ENCODE measurements around the gene AFAP1L2. TPM values are rescaled to one million over a fixed set of nuclear protein-coding genes. Genes with fewer than 3 reads are reported as not detected.

Gene AFAP1L2
- total RNA-seq, 2 donors from 2014 or later, result 16.1 to 34.1 TPM

DNA sequence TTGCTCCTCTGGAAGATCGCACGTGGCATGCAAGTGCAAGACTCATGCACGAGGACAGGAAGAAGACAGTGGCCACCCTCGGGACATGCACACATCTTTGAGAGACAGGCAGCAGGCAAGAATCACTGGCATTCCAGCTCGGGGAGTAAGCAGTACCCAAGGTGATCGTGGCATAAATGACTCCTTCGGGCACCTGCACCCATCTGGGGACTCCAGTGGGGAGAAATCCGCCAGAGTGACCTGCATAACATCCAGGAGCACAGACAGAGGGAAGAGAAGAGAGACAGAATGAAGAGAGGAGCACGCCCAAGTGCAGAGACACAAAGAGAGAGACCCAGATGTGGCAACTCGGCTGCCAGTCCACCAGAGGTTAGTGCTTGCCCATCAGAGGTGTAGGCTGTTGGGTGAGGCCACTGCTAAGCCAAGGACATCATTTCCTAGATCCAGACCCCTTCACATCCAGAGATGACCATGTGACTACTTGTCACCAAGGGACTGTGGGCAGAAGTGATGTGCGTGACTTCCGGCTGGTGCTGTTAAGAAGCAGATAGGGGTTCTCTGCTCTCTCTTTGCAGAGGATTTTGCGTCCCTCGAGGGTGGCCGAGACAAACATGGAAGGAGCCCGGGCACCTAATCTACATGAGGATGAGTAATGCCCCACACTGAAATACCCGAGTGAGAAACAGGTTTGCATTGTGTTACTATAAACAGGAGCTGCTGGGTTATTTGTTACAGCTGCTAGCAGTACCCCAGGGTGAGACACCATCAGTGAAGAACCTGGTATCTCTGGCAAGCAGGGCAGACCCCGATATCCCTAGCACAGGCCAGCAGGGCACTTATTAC lies 84.7 kb downstream of the AFAP1L2 start:
- no peaks in the 10 kb centered on the region for H3K9me3 ChIP-seq
- no peak overlapping the region for H3K27ac ChIP-seq
- TF ChIP-seq POLR2A (IDR thresholded peaks at IDR 0.05), result no peak
- WGBS, result 95% methylated on average over 18 of the region's 18 CpGs
- peaks cover 0 to 3% of the 10 kb centered on the region in 2 donors for H3K36me3 ChIP-seq
- no peak for DNase-seq (ENCODE audit: low spot score)
- H3K4me3 ChIP-seq, result no peak overlapping the region
- H3K4me1 ChIP-seq (replicated peaks), result no peaks in the 10 kb centered on the region
- intact Hi-C loops (cut with DNase I), result no loop called here
- no peaks in the 10 kb centered on the region for H3K27me3 ChIP-seq (replicated peaks; ENCODE audit: insufficient read depth)

DNA sequence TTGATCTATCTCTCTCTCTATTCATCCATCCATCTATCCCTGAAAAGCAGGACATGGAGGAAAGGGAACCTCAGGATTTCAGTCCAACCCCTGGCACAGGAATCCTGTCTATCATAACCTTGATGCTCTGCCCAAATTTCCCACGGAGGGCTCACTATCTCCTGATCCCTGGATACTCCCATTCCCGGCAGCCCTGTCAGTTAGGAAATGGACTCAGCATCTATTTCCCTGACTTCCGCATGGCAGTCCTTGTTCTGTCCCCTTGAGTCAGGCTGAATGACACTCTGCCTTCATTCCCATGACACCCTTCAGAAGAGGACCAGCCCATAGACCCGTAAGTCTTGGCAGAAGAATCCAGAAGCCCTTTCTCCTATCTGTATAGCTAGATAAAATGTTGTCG lies 87.6 kb downstream of the AFAP1L2 start:
- no peak overlapping the region for H3K27ac ChIP-seq
- no peak for TF ChIP-seq POLR2A (IDR thresholded peaks at IDR 0.05)
- TF ChIP-seq POLR2AphosphoS5 (IDR thresholded peaks at IDR 0.05), result no peak
- TF ChIP-seq, protein P1, sequence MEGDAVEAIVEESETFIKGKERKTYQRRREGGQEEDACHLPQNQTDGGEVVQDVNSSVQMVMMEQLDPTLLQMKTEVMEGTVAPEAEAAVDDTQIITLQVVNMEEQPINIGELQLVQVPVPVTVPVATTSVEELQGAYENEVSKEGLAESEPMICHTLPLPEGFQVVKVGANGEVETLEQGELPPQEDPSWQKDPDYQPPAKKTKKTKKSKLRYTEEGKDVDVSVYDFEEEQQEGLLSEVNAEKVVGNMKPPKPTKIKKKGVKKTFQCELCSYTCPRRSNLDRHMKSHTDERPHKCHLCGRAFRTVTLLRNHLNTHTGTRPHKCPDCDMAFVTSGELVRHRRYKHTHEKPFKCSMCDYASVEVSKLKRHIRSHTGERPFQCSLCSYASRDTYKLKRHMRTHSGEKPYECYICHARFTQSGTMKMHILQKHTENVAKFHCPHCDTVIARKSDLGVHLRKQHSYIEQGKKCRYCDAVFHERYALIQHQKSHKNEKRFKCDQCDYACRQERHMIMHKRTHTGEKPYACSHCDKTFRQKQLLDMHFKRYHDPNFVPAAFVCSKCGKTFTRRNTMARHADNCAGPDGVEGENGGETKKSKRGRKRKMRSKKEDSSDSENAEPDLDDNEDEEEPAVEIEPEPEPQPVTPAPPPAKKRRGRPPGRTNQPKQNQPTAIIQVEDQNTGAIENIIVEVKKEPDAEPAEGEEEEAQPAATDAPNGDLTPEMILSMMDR (IDR thresholded peaks at IDR 0.05), result no peak
- H3K4me1 ChIP-seq (replicated peaks), result no peaks in the 10 kb centered on the region
- intact Hi-C loops (cut with DNase I), result no loop called here
- H3K36me3 ChIP-seq, result no peaks in the 10 kb centered on the region
- DNase-seq (ENCODE audit: low spot score), result no peak
- no peaks in the 10 kb centered on the region for H3K27me3 ChIP-seq (replicated peaks; ENCODE audit: insufficient read depth)
- H3K9me3 ChIP-seq, result no peaks in the 10 kb centered on the region
- WGBS, result 80% methylated on average over 5 of the region's 5 CpGs
- H3K4me3 ChIP-seq, result no peak overlapping the region

DNA sequence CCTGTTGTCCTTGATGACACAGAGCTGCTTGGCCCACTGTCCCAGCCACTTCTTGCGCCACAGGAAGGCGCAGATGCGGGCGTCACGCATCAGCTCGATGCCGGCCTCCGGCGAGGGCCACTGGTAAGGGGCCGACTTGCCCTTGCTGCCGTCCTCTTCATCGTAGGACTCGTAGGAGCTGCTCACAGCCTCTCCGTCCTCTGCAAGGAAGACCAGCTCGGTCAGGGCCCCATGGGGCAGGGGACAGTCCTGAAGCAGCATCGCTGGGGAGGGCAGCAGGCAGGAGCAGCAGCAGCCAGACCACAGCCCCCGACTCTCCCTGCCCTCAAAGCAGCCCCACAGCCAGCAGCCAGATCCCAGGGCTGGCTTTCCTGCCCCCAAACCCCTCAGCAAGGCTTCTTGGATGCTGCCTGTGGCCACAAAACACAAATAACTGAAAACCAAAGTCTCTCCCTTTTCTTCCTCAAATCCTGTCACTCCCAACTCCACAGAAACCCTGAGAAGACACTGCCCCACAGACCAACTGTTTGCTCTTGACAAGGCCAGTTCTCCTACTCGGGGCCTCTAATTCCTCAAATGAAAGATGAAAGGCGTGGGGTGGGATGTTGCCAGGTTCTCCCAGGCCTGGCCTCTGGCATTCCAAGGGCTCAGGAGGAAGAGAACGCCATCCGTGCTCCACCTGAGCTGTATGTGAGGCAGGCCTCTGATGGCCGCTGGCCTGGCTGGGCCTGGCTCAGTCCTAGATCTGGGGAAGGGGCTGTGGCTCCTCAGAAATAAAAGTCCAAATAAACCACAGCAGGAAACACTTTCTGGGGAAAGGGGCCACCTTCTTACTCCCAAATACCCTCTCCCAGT lies 88.5 kb downstream of the AFAP1L2 start:
- TF ChIP-seq POLR2AphosphoS5 (IDR thresholded peaks at IDR 0.05) (no peak), POLR2A (IDR thresholded peaks at IDR 0.05) (no peak)
- TF ChIP-seq, protein P1 (IDR thresholded peaks at IDR 0.05), result no peak
- H3K4me1 ChIP-seq (replicated peaks), result no peaks in the 10 kb centered on the region
- no peaks in the 10 kb centered on the region for H3K9me3 ChIP-seq
- H3K4me3 ChIP-seq, result no peak overlapping the region
- 95% methylated on average over 22 of the region's 22 CpGs for WGBS
- H3K27me3 ChIP-seq (replicated peaks; ENCODE audit: insufficient read depth), result no peaks in the 10 kb centered on the region
- intact Hi-C loops (cut with DNase I), result no loop called here
- no peak for DNase-seq (ENCODE audit: low spot score)
- no peaks in the 10 kb centered on the region for H3K36me3 ChIP-seq
- no peak overlapping the region for H3K27ac ChIP-seq

DNA sequence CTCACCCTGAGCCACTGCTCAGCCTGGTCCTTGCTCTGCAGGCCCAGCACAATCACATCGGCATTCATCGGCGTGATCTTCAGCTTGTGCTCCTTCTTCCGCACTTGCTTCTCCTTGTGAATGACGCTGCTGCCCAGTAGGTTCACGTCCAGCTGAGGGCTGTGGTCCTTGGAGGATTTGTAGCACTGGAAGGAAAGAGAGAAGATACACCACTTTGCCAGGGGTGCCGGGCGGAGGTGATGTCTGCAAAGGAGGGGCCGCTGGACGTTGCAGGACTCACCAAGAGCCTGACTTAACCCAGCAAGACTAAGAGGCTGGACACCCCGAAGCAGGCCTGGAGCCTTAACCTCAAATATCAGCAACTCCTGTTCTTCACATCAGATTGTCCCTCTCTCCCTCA lies 90.4 kb downstream of the AFAP1L2 start:
- DNase-seq (ENCODE audit: low spot score), result no peak
- no peaks in the 10 kb centered on the region for H3K27me3 ChIP-seq (replicated peaks; ENCODE audit: insufficient read depth)
- no peak overlapping the region for H3K27ac ChIP-seq
- no peaks in the 10 kb centered on the region for H3K36me3 ChIP-seq
- H3K4me3 ChIP-seq, result no peak overlapping the region
- 86% methylated on average over 11 of the region's 11 CpGs for WGBS
- no peaks in the 10 kb centered on the region for H3K9me3 ChIP-seq
- intact Hi-C loops (cut with DNase I), result no loop called here
- H3K4me1 ChIP-seq (replicated peaks), result no peaks in the 10 kb centered on the region
- TF ChIP-seq, protein P1 (IDR thresholded peaks at IDR 0.05), result no peak
- no peak for TF ChIP-seq POLR2AphosphoS5 (IDR thresholded peaks at IDR 0.05)
- no peak for TF ChIP-seq POLR2A (IDR thresholded peaks at IDR 0.05)

DNA sequence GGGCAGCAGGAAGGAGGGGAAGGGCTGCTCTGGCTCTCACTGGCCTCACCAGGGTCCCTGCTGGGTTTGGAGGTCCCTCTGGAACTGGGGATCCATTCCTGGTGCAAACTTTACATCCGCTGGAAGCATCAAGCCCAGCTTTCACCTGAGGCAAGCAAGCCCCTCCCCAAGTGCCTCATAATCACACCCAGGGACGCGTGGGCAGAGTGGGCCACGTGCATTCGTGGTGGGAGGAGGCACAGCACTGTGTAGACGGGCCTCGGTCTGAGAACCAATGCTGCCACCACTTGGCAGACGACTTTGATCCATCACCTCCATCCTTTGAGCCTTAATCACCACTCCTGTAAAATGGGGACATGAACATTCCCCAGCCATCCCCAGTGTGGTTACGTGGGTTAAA lies 91.2 kb downstream of the AFAP1L2 start:
- Histone ChIP-seq H3K4me3 (no peak overlapping the region), H3K27me3 (replicated peaks; ENCODE audit: insufficient read depth) (no peaks in the 10 kb centered on the region), H3K36me3 (no peaks in the 10 kb centered on the region), H3K9me3 (no peaks in the 10 kb centered on the region), H3K4me1 (replicated peaks) (no peaks in the 10 kb centered on the region), H3K27ac (no peak overlapping the region)
- WGBS, result 92% methylated on average over 9 of the region's 9 CpGs
- no peak for DNase-seq (ENCODE audit: low spot score)
- no peak for TF ChIP-seq POLR2A (IDR thresholded peaks at IDR 0.05)
- no peak for TF ChIP-seq POLR2AphosphoS5 (IDR thresholded peaks at IDR 0.05)
- TF ChIP-seq, protein P1 (IDR thresholded peaks at IDR 0.05), result no peak
- intact Hi-C loops (cut with DNase I), result no loop called here

Measured in prostate gland (tissue), 2 donors.